ENCODE data around the gene DIPK1C.

- TF ChIP-seq POLR2A (IDR thresholded peaks at IDR 0.05), result no peak
- no peak for TF ChIP-seq CTCF (IDR thresholded peaks at IDR 0.05)
Measured at GRCh38 chr18:74400813-74401212, 56.3 kb downstream of the DIPK1C start.
